HG03045 (cell line): ENCODE data around the gene CFAP299.
"Not testable (repeated sequence)": the region's sequence is repeated elsewhere in the genome, so short reads cannot be mapped to it uniquely, and the experiment has no call there.

Experiments used
- ATAC-seq: cut with Tn5 transposase; IDR thresholded peaks from one replicate; pipeline ENCODE4 v1.9.1; 2021; ENCODE audit warnings: mild to moderate bottlenecking, moderate library complexity; ENCODE audit not compliant: unreplicated experiment

CFAP299 gene

DNA sequence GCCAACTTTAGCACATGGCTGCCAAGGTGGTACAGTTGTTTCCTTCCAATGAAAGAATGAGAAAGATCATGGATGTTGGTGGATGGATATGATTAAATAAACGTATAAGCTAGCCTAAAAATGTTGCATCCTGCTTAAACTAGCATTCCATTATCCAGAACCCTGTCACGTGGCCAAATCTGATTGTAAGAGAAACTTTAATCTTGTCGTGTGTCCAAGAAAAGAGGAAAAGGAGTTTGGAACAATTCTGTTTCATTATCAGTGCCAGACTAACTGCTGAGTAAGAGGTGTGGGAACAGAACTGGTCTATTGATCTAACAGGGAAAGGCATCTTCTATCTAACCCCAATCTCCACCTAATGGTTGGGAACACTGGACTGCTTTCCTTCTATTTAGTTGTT lies 369.8 kb downstream of the CFAP299 start:
- no peak for ATAC-seq

DNA sequence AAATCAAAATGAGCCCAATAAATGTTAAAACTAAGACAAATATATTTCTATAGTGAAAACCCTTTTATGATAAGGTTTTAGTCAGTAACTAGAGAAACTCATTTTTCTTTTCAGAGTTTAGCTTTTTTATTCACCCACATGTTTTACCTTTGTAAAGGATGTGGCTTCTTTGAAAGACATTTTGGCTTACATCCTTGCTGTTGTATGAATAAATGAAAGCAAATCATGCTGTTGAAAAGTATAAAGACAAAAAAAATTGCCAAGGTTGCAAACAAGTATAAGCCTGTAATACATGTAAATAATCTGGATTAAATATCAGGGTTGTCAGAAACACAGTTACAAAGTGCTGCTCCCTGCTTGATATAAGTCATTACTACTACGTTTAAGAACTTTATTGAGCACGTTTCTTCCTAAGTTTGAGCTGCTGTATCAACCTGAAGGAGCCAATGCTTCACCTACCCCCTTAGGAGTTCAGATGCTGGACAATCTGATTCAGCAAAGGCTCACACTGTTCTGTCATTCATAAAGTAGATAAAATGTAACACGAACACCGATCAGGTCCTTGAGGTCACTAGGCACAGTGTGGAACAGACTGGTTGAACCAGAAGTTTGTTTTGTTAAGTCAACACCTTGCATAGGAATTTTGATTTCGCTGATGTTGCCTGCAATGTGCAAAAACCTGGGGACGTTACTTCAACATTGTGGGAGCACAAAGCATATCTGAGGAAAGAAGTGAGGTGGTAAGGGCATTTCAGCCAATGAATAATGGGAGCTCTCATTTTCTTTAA lies 373.7 kb downstream of the CFAP299 start:
- ATAC-seq = no peak

- ATAC-seq = no peak
Measured at GRCh38 chr4:80710748-80711451, 375.4 kb downstream of the CFAP299 start.

GRCh38 chr4:80711956-80712355 lies 376.4 kb downstream of the CFAP299 start:
- ATAC-seq = no peak

DNA sequence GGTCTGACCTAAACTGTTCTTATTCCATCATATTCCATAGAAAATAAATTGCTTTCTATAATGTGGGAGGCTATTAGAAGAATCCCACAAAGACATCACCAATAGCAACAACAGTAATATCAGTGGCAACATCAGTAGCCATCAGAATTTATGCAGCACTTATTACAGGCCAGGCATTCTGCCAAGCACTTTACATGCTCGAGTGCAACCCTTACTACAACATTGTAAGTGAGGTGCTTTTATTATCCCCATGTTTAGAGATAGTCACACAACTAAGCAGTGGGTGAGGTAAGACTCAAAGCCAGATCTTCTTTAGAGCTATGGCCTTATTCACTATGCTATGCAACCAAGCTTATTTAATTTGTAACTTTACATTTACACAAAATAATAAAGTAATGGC lies 377.9 kb downstream of the CFAP299 start:
- no peak for ATAC-seq

- ATAC-seq = no peak
Measured at GRCh38 chr4:80717204-80717603, 381.7 kb downstream of the CFAP299 start.

- ATAC-seq = no peak
Measured at GRCh38 chr4:80726471-80726870, 390.9 kb downstream of the CFAP299 start.

DNA sequence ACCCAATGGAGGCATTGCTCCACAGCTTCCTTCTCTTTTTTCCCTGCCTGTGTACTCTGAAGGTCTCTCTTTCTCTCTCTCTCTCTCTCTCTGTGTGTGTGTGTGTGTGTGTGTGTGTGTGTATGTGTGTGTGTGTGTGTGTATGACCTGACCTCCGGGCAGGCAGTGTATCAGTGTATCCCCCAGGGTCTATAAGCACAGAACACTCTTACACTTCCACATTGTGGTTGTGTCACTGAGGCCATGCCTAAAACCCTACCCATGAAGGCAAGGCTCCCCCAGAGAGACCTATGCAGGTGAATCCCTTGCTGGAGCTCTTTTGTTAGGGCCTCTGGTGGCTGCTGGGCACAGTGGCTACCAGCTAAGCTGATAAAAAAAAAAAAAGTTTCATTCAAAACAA lies 394.6 kb downstream of the CFAP299 start:
- no peak for ATAC-seq

GRCh38 chr4:80731436-80731835 lies 395.9 kb downstream of the CFAP299 start:
- ATAC-seq = no peak

GRCh38 chr4:80732010-80732409 lies 396.5 kb downstream of the CFAP299 start:
- ATAC-seq = no peak

- no peak for ATAC-seq
Measured at GRCh38 chr4:80740375-80740774, 404.8 kb downstream of the CFAP299 start.

- not testable (repeated sequence) for ATAC-seq
Measured at GRCh38 chr4:80749558-80749957, 414.0 kb downstream of the CFAP299 start.

DNA sequence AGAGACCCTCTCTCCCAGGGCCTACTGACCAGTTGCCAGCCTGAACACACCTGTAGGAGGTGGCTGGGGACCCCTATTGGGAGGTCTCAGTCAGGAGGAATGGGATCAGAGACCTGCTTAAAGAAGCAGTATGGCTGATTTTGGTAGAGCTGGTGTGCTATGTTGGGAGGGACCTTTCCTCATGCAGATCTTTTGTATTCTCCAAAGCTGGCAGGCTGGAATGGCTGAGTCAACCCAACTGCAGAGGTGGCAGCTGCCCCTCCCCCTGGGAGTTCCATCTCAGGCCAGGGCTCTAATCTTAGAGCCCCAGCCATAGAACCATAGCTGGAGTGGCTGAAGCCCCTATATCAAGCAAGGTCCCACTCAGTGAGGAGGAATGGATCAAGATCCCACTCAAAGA lies 415.7 kb downstream of the CFAP299 start:
- ATAC-seq = no peak

GRCh38 chr4:80767944-80768343 lies 432.4 kb downstream of the CFAP299 start:
- no peak for ATAC-seq

- no peak for ATAC-seq
Measured at GRCh38 chr4:80776168-80776567, 440.6 kb downstream of the CFAP299 start.

DNA sequence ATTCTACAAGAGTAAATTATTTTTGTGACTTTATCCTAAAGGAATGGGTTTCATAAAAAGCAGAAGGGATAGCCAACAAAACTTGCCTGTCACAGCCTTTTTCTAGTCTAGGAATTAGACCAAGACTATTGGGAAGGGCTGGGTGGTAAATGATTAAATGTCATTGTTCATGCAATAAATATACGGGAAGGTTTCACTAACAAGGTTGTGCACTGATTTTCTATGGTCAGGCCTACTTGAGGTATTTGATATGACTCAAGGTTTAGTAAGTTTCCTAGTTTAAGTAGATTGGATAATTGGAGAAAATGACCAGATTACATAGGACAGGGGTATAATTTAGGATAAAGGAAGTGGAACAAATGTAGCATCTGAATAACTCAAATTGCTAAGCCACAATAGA lies 445.9 kb downstream of the CFAP299 start:
- no peak for ATAC-seq

DNA sequence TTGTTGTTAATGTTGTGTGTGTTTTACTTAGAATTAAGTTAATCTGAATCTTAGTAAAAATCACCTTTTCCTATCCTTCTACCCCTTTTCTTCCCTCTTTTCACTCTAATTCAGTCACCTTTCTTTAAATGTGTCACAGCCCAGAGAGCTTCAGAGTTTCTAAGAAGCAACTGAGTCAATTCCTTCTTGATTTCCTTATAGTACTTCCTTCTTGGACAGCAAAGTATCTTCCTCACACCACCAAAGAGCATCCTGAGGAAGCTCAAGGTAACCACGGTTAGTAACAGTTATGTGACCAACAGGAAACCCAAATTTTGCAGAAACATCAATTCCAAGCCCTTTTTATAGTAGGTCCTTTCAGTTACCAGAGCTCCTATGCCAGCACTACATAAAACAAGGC lies 451.8 kb downstream of the CFAP299 start:
- no peak for ATAC-seq

DNA sequence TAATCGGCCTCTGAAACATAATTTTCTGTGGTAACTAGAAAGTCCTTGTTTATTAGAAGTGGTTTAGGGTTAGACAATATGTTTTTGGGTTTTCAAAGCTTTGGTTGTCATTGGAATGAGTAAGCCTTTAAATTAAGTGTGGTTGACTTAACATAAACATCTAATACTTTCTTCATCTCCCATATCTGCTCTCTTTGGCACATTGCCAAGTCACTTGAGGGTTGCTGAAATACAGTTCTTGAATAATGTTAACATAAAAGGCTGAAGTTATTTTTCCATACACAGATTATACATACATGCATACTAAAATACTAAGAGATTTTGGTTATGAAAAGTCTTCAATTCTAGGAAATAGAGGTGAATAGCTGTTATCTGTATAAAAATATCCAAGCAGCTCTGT lies 453.3 kb downstream of the CFAP299 start:
- ATAC-seq = no peak

DNA sequence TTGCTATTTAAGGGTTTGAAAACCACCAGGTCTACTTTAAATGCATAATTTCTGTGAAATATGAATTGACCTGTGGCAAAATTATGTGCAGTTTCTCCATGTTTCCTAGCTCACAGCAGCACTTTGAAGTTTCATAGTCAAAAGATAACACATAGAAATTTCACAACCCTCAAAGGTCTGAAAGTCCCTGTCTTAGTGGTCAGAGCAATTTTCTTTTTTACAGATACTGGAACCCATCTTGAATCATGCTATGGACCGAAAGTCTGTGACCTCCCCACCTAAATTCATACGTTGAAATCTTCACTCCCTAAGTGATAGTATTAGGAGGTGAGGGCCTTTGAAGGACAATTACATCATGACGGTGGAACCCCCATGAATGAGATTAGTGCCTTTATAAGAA lies 454.6 kb downstream of the CFAP299 start:
- ATAC-seq = no peak

DNA sequence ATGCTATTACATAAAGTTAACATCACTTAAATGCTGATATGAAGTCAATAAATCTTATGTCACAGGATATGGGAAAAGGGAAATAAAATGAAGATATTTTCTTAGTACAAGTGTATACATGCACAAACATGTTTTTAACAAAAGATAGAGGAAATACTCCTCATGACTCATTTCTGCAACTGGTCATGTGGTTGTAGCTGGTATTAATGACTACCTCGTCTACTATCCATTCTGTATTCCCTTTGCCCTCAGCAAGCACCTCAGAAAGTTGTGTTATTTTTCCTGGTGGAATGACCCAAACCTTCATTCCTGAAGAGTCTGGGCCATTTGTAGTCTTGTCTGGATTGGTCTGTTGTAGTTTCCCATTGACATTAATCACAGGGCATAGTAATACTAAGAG lies 458.1 kb downstream of the CFAP299 start:
- ATAC-seq = not testable (repeated sequence)

- no peak for ATAC-seq
Measured at GRCh38 chr4:80798082-80798481, 462.6 kb downstream of the CFAP299 start.

DNA sequence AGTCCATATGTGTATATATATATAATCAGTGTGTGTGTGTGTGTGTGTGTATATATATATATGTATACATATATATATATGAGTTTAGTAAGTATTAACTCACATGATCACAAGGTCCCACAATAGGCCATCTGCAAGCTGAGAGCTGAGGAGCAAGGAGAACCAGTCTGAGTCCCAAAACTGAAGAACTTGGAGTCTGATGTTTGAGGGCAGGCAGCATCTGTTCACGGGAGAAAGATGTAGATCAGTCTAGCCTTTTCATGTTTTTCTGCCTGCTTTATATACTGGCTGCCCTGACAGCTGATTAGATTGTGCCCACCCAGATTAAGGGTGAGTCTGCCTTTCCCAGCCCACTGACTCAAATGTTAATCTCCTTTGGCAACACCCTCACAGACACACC lies 465.2 kb downstream of the CFAP299 start:
- ATAC-seq = not testable (repeated sequence)
